Adrenal gland (tissue), 12 donors: ENCODE data around the gene SSTR1. TPM values are rescaled to one million over a fixed set of nuclear protein-coding genes. Genes with fewer than 3 reads are reported as not detected.

Experiments used
- DNase-seq, 7 donors: peaks; one replicate each; pipeline ENCODE4 v3.0.0-alpha.2; 2019 to 2020
- H3K27ac ChIP-seq, 5 donors: fragments of 200-600 bp; sonication (generic) in 4 of 5; 1 replicate in 3 of 5; 2 replicates in 2 of 5; pipeline versions ENCODE4 v1.5.1 to v1.8.0; 2016 to 2020; ENCODE audit warnings: mild to moderate bottlenecking in 1 of 5
- H3K27me3 ChIP-seq: fragments of 200-600 bp; 2 replicates; pipeline ENCODE4 v1.8.0; 2021
- H3K36me3 ChIP-seq, 2 donors: fragments of 200-600 bp; replicated peaks in 1 of 2; 1 replicate in 1 of 2; 2 replicates in 1 of 2; pipeline versions ENCODE4 v1.5.1 to v1.8.0; 2018 to 2022
- H3K4me1 ChIP-seq, 2 donors: fragments of 200-600 bp; replicated peaks in 1 of 2; 1 replicate in 1 of 2; 2 replicates in 1 of 2; pipeline versions ENCODE4 v1.5.1 to v1.8.0; 2018 to 2021
- H3K4me3 ChIP-seq, 4 donors: fragments of 200-600 bp; sonication (generic) in 3 of 4; one replicate each; pipeline ENCODE4 v1.5.1; 2016 to 2018
- H3K9me3 ChIP-seq, 3 donors: fragments of 200-600 bp; sonication (generic) in 1 of 3; replicated peaks in 1 of 3; 1 replicate in 2 of 3; 2 replicates in 1 of 3; pipeline versions ENCODE4 v1.5.1 to v1.8.0; 2016 to 2021
- POLR2A ChIP-seq, 2 donors: fragments of 450-650 bp; IDR thresholded peaks; one replicate each; pipeline ENCODE4 v1.6.1; 2017; ENCODE audit warnings: antibody characterized with exemption in 2 of 2, mild to moderate bottlenecking in 2 of 2, moderate library complexity in 1 of 2
- WGBS, 4 donors: extraction: QIAGEN DNeasy Blood & Tissue Kit in 2 of 4; methylation state at CpG; one replicate each; pipeline versions ENCODE4 v1.1.5 to v1.1.7; 2013 to 2017; 5-methylcytosine and 5-hydroxymethylcytosine counted together
- intact Hi-C, 2 donors: fragments of 100-400 bp; cut with DNase I; formaldehyde crosslinking; loops; one replicate each; pipeline versions ENCODE4 v1.14.1 to v1.15.0; 2022 to 2023
- polyA plus RNA-seq, 3 donors: library from polyadenylated mRNA; stranded (reverse); fragments of 200-250 nt in 2 of 3; fragments of 350-450 nt in 1 of 3; fragmentation: Illumina TruSeq in 1 of 3; extraction: RNeasy Lipid Tissue Mini Kit (QIAGEN cat#74804) in 1 of 3; gene quantifications; one replicate each; pipeline ENCODE4 v1.2.3, GENCODE V29; 2013 to 2014
- total RNA-seq, 9 donors: library from RNA; depleted of rRNA in 4 of 9; stranded (reverse); fragments of >200 nt in 4 of 9; fragments of 120-200 nt in 1 of 9; fragmentation: NEBNext Ultra II Directional in 1 of 9; extraction: Animal tissue kit (Norgen Biotek cat#: 25700) in 1 of 9; gene quantifications; one replicate each; pipeline versions ENCODE4 v1.1.0 to v1.2.4, GENCODE V29; 2013 to 2023
- TF ChIP-seq, protein P1 (sequence below), 6 experiments: fragments of 450-650 bp in 4 of 6; fragments of 200-600 bp in 2 of 6; sonication (generic) in 1 of 6; IDR thresholded peaks; 1 replicate in 5 of 6; 2 replicates in 1 of 6; pipeline versions ENCODE4 v1.5.1 to v1.8.0; 2016 to 2021; ENCODE audit warnings: antibody characterized with exemption in 6 of 6, mild to moderate bottlenecking in 2 of 6, moderate library complexity in 1 of 6
- donor health status: healthy with polysubstance abuse.
- donor health status: Bipolar disorder and iron deficiency.
- donor health status: DM: yes; HTN: yes; CAD: no.
- donor health status: DM: no; HTN: no; CAD: no.
- donor health status: DM: no; HTN: no; CAD: no.
- donor health status: DM: yes; HTN: yes; CAD: no.

The SSTR1 gene
- total and polyA plus RNA-seq, 12 donors: under 0.01 to 0.65 (median 0.28) TPM; not detected in 2

GRCh38 chr14:38207377-38207735 is 348 bp upstream of the SSTR1 start:
- peaks cover 0 to 4% (median 0%) of the 10 kb centered on the region in 3 donors for H3K9me3 ChIP-seq
- H3K27me3 ChIP-seq: peaks cover 47% of the 10 kb centered on the region
- WGBS, 4 donors: 23 to 36% (median 36%) methylated on average over 5 of the region's 5 CpGs
- intact Hi-C loops: no loop called here
- H3K4me3 ChIP-seq: no peak overlapping the region
- H3K36me3 ChIP-seq: no peaks in the 10 kb centered on the region
- TF ChIP-seq POLR2A (IDR thresholded peaks at IDR 0.05): no peak
- TF ChIP-seq, protein P1, sequence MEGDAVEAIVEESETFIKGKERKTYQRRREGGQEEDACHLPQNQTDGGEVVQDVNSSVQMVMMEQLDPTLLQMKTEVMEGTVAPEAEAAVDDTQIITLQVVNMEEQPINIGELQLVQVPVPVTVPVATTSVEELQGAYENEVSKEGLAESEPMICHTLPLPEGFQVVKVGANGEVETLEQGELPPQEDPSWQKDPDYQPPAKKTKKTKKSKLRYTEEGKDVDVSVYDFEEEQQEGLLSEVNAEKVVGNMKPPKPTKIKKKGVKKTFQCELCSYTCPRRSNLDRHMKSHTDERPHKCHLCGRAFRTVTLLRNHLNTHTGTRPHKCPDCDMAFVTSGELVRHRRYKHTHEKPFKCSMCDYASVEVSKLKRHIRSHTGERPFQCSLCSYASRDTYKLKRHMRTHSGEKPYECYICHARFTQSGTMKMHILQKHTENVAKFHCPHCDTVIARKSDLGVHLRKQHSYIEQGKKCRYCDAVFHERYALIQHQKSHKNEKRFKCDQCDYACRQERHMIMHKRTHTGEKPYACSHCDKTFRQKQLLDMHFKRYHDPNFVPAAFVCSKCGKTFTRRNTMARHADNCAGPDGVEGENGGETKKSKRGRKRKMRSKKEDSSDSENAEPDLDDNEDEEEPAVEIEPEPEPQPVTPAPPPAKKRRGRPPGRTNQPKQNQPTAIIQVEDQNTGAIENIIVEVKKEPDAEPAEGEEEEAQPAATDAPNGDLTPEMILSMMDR (IDR thresholded peaks at IDR 0.05): no peak
- H3K4me1 ChIP-seq: no peaks in the 10 kb centered on the region
- no peak overlapping the region for H3K27ac ChIP-seq
- DNase-seq: no peak

DNA sequence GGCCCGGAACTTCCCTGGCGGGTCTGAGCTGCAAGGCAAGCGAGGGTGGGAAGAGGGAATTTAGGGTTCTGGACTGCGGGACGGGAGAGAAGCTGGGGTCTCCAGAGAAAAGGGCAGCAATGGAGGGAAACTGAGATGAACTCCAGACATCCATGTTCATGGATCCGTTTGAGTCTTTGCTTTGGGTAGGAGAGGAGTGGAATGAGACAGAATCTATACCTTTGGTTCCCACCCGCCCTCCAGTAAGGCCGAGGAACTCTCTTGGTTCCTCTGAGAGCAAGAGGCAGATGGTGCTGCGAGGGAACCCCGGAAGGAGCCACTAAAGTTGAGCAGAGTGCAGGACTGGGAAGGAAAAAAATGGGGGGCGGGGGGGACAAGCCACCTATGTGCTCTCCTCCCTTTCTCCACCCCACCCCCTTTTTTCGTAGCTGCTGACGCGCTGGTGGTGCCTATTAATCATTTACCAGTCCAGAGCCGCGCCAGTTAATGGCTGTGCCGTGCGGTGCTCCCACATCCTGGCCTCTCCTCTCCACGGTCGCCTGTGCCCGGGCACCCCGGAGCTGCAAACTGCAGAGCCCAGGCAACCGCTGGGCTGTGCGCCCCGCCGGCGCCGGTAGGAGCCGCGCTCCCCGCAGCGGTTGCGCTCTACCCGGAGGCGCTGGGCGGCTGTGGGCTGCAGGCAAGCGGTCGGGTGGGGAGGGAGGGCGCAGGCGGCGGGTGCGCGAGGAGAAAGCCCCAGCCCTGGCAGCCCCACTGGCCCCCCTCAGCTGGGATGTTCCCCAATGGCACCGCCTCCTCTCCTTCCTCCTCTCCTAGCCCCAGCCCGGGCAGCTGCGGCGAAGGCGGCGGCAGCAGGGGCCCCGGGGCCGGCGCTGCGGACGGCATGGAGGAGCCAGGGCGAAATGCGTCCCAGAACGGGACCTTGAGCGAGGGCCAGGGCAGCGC is 1.2 kb downstream of the SSTR1 start:
- intact Hi-C loops: no loop called here
- no peak overlapping the region for H3K27ac ChIP-seq
- peak overlapping the region in 1 of 4 donors; percentile 23 for H3K4me3 ChIP-seq
- H3K27me3 ChIP-seq: peaks cover 47% of the 10 kb centered on the region
- no peak for DNase-seq
- H3K4me1 ChIP-seq: no peaks in the 10 kb centered on the region
- peaks cover 0 to 4% (median 0%) of the 10 kb centered on the region in 3 donors for H3K9me3 ChIP-seq
- TF ChIP-seq, protein P1 (IDR thresholded peaks at IDR 0.05): no peak
- TF ChIP-seq POLR2A (IDR thresholded peaks at IDR 0.05): no peak
- 1 to 5% (median 2%) methylated on average over 23 to 59 of the region's 59 CpGs for WGBS, 4 donors
- no peaks in the 10 kb centered on the region for H3K36me3 ChIP-seq

DNA sequence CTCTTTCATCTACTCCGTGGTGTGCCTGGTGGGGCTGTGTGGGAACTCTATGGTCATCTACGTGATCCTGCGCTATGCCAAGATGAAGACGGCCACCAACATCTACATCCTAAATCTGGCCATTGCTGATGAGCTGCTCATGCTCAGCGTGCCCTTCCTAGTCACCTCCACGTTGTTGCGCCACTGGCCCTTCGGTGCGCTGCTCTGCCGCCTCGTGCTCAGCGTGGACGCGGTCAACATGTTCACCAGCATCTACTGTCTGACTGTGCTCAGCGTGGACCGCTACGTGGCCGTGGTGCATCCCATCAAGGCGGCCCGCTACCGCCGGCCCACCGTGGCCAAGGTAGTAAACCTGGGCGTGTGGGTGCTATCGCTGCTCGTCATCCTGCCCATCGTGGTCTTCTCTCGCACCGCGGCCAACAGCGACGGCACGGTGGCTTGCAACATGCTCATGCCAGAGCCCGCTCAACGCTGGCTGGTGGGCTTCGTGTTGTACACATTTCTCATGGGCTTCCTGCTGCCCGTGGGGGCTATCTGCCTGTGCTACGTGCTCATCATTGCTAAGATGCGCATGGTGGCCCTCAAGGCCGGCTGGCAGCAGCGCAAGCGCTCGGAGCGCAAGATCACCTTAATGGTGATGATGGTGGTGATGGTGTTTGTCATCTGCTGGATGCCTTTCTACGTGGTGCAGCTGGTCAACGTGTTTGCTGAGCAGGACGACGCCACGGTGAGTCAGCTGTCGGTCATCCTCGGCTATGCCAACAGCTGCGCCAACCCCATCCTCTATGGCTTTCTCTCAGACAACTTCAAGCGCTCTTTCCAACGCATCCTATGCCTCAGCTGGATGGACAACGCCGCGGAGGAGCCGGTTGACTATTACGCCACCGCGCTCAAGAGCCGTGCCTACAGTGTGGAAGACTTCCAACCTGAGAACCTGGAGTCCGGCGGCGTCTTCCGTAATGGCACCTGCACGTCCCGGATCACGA is 2.2 kb downstream of the SSTR1 start:
- TF ChIP-seq, protein P1 (IDR thresholded peaks at IDR 0.05): no peak
- TF ChIP-seq POLR2A (IDR thresholded peaks at IDR 0.05): no peak
- H3K4me3 ChIP-seq: no peak overlapping the region
- H3K4me1 ChIP-seq: no peaks in the 10 kb centered on the region
- intact Hi-C loops: no loop called here
- peaks cover 47% of the 10 kb centered on the region for H3K27me3 ChIP-seq
- H3K36me3 ChIP-seq: no peaks in the 10 kb centered on the region
- H3K27ac ChIP-seq: no peak overlapping the region
- no peak for DNase-seq
- H3K9me3 ChIP-seq: peaks cover 0 to 4% (median 0%) of the 10 kb centered on the region in 3 donors
- WGBS, 4 donors: 7 to 12% (median 9%) methylated on average over 24 to 69 of the region's 69 CpGs
